Spleen (tissue), 7 donors: ENCODE measurements around the gene TPH1.

Experiments
- CTCF ChIP-seq, 11 experiments: fragments of 200-600 bp in 7 of 11; fragments of 450-650 bp in 4 of 11; sonication (generic) in 4 of 11; IDR thresholded peaks in 8 of 11; conservative IDR thresholded peaks in 3 of 11; 1 replicate in 7 of 11; 2 replicates in 4 of 11; pipeline versions ENCODE4 v1.4.0 to v1.8.0; 2016 to 2021; ENCODE audit warnings: antibody characterized with exemption in 11 of 11, inconsistent platforms in 4 of 11, mild to moderate bottlenecking in 1 of 11
- POLR2AphosphoS5 ChIP-seq, 3 donors: sonication (generic); formaldehyde crosslinking; IDR thresholded peaks; one replicate each; pipeline ENCODE4 v1.5.1; 2017; ENCODE audit warnings: antibody characterized with exemption in 3 of 3
- donor health status: DM: no; HTN: no; CAD: no; lungs with moderate emphysema.
- donor health status: DM: no; HTN: no; CAD: no.
- donor health status: DM: no; HTN: no; CAD: no.

- no peak for TF ChIP-seq CTCF (IDR thresholded peaks at IDR 0.05 in 8 of 11, conservative IDR thresholded peaks at IDR 0.05 in 3 of 11)
- TF ChIP-seq POLR2AphosphoS5 (IDR thresholded peaks at IDR 0.05) = no peak
Observed at GRCh38 chr11:18013790-18014507, 32.1 kb downstream of the TPH1 start.
